Measurements from ENCODE around the gene SCYL3. TPM values are rescaled to one million over a fixed set of nuclear protein-coding genes. Genes with fewer than 3 reads are reported as not detected.
"Not testable (repeated sequence)": the region's sequence is repeated elsewhere in the genome, so short reads cannot be mapped to it uniquely, and the experiment has no call there.

Gene SCYL3
- total RNA-seq, 1 donor, result 12.7 TPM

GRCh38 chr1:169928438-169929209, 34.9 kb upstream of the SCYL3 start:
- TF ChIP-seq CTCF (IDR thresholded peaks at IDR 0.05; ENCODE audit: insufficient read depth, low read length), result peak; percentile 67
- peak; percentile 80 for DNase-seq (ENCODE audit: low read depth)

GRCh38 chr1:169925505-169926482, 32.1 kb upstream of the SCYL3 start:
- H3K4me3 ChIP-seq (ENCODE audit: low read depth, low read length), result no peak overlapping the region
- TF ChIP-seq CTCF (IDR thresholded peaks at IDR 0.05; ENCODE audit: insufficient read depth, low read length), result no peak
- peak; percentile 43 for DNase-seq (ENCODE audit: low read depth)

More at GRCh38 chr1:169928438-169929209, 34.9 kb upstream of the SCYL3 start:
- no peak overlapping the region for H3K4me3 ChIP-seq (ENCODE audit: low read depth, low read length)

GRCh38 chr1:169924829-169925228, 31.1 kb upstream of the SCYL3 start:
- peak; percentile 8 for DNase-seq (ENCODE audit: low read depth)
- H3K4me3 ChIP-seq (ENCODE audit: low read depth, low read length), result no peak overlapping the region
- TF ChIP-seq CTCF (IDR thresholded peaks at IDR 0.05; ENCODE audit: insufficient read depth, low read length), result no peak

- DNase-seq (ENCODE audit: low read depth), result no peak
- TF ChIP-seq CTCF (IDR thresholded peaks at IDR 0.05; ENCODE audit: insufficient read depth, low read length), result no peak
Observed at GRCh38 chr1:169924063-169924462, 30.4 kb upstream of the SCYL3 start.

GRCh38 chr1:169921080-169921479, 27.4 kb upstream of the SCYL3 start:
- TF ChIP-seq CTCF (IDR thresholded peaks at IDR 0.05; ENCODE audit: insufficient read depth, low read length), result no peak
- H3K4me3 ChIP-seq (ENCODE audit: low read depth, low read length), result no peak overlapping the region
- no peak for DNase-seq (ENCODE audit: low read depth)

More at GRCh38 chr1:169924063-169924462, 30.4 kb upstream of the SCYL3 start:
- no peak overlapping the region for H3K4me3 ChIP-seq (ENCODE audit: low read depth, low read length)

- no peak for TF ChIP-seq CTCF (IDR thresholded peaks at IDR 0.05; ENCODE audit: insufficient read depth, low read length)
- no peak for DNase-seq (ENCODE audit: low read depth)
- H3K4me3 ChIP-seq (ENCODE audit: low read depth, low read length), result no peak overlapping the region
Observed at GRCh38 chr1:169918927-169919326, 25.2 kb upstream of the SCYL3 start.

GRCh38 chr1:169918220-169918619, 24.5 kb upstream of the SCYL3 start:
- DNase-seq (ENCODE audit: low read depth); H3K4me3 ChIP-seq (ENCODE audit: low read depth, low read length): not testable (repeated sequence)
